GM19099 (cell line): ENCODE measurements around the gene SETMAR.

Source experiments
- POLR2A ChIP-seq: IDR thresholded peaks from 3 replicates; pipeline ENCODE4 v1.6.1; 2011; ENCODE audit warnings: low read depth; ENCODE audit not compliant: insufficient read length; ENCODE audit errors: extremely low read depth

Gene SETMAR

GRCh38 chr3:4306860-4307259, 3.7 kb downstream of the SETMAR start:
- TF ChIP-seq POLR2A, result no peak

DNA sequence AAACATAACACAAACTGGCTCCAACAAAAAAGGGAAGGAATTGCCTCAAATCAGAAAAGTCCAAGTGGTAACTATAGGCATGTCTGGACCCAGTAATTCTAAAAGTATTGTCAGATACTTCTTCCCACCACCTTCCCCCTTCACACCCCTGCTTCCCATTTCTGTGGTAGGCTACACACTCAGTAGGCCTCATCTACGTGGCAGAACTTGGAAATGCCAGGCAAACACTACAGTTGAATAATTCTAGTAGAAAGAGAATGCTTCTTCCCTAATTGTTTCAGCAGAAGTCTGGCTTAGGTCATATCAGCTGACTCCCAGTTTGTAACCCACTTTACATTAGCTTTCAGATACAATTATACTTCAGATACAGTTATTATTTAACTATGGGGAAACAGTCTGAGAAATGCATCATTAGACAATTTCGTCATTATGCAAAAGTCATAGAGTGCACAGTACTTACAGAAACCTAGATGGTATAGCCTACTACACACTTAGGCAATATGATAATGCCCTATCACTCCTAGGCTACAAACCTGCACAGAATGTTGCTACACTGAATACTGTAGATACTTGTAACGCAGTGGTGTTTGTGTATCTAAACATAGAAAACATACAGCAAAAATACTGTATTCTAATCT, 6.4 kb downstream of the SETMAR start:
- no peak for TF ChIP-seq POLR2A

GRCh38 chr3:4310971-4311370, 7.8 kb downstream of the SETMAR start:
- no peak for TF ChIP-seq POLR2A

- TF ChIP-seq POLR2A, result no peak
Observed at GRCh38 chr3:4311496-4311895, 8.3 kb downstream of the SETMAR start.

- no peak for TF ChIP-seq POLR2A
Observed at GRCh38 chr3:4313606-4314293, 10.6 kb downstream of the SETMAR start.

DNA sequence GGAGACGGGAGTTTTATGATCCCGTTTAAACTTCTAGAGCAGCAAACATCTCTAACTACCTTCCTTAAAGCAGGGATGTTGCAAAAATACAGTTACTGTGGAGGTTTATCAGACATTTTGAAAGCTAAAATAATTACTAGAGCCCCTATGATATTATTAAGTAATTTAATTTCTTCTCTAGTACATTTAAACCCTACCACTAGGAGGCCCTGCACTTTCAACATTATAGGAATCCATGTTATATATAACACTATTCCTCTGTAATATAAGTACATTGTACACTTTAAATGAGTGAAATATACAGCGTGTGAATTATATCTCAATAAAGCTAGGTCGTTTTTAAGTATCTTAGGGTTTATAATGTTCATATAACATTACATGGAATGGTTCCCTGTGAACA, 11.5 kb downstream of the SETMAR start:
- no peak for TF ChIP-seq POLR2A

DNA sequence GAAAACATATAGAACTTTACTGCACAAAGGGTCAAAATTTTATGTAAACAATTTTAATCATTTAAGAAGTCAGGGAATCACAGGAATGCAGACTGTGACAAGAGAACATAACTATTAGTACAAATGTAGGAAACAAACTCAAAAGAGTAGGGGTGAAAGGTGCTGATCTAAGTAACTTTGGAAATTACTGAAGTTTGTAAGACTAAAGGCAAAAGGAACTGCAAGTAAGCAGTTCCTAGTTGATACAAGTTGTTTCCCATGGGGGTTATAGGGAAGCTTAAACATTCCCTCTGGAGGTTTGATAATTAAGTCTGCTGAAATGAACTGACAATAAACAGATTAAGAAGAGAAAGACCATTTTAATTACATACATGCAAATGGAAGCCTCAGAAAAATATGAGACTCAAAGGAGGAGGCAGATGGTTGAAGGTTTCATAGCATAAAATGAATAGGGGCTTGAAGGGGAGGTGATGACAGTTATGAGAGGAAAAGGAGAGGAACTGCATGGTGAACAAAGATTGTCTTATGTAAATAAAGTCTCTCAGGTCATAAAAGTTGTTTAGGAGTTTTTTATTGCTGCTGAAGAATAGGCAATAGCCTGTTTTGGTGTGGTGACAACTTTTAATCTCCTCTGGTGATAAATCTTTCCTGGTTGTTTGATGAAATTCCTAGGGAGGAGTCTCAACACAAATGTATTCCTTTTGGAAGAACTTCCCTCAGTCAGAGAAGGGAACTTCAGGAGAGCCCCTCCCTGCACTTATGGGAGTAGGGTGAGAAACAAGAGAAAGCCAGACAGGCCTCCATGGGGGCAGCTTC, 17.1 kb downstream of the SETMAR start:
- no peak for TF ChIP-seq POLR2A

DNA sequence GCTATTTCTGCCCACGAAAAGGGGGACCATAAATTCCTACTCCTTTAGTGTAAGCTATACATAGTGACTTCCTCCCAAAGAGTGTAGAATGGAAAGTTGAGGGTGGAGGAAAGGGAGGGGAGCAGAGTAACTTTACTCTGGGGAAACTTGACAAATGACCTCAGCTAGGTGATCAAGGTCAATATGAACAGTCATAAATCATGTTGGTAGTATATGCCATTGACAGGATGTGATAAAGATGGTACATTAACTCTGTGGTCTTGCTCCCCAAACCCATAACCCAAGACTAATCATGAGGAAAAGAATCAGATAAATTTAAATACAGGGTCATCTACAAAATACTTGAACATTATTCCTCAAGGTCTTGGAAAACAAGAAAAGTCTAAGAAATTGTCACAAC, 18.6 kb downstream of the SETMAR start:
- no peak for TF ChIP-seq POLR2A

DNA sequence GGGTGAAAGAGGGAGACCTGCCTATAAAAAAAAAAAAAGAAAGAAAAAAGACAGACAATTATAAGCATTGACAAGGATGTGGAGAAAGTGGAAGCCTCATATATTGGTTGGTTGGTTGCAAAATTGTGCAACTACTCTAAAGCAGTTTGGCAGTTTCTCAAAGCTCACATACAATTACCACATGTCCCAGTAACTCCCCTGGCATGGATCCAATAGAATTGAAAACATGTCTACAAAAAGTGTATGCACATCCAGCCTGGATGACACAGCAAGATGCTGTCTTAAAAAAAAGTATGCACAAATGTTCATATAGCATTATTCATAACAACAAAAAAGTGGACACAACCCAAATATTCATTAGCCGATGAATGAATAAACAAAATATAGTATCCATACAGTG, 19.5 kb downstream of the SETMAR start:
- no peak for TF ChIP-seq POLR2A

DNA sequence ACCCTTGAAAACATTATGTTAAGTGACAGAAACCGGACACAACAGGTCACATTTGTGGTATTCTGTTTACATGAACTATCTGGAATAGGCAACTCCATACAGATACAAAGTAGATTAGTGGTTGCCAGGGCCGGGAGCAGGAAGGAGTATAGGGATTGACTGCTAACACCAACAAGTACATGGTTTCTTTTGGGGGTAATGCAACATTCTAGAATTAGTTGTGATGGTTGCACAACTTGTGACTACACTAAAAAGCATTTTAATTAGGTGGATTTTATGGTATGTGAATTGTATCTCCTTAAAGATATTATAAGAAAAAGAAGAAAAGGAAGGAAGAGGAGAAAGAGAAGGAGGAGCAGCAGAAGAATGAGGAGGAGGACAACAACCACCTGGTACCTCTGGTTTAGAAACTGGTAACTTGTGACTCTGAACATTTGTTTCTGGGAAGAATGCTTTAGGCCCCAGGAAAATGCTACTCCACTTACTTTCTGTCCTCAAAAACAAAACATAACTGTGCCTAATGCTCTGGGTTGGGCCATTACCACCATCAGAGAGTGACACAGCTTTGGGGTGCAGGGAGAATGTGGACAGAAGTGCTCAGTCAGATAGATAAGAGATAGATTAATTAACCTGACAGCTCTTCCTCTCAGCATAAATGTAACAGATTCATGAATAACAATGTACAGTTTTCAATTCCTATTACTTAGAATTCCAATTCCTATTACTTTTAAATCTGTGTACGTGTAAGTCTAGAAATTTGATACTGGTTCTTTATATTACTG, 20.3 kb downstream of the SETMAR start:
- no peak for TF ChIP-seq POLR2A

- no peak for TF ChIP-seq POLR2A
Observed at GRCh38 chr3:4326868-4327267, 23.7 kb downstream of the SETMAR start.

- no peak for TF ChIP-seq POLR2A
Observed at GRCh38 chr3:4332111-4332510, 28.9 kb downstream of the SETMAR start.

- TF ChIP-seq POLR2A, result no peak
Observed at GRCh38 chr3:4332574-4332973, 29.4 kb downstream of the SETMAR start.

- no peak for TF ChIP-seq POLR2A
Observed at GRCh38 chr3:4332991-4333390, 29.8 kb downstream of the SETMAR start.

DNA sequence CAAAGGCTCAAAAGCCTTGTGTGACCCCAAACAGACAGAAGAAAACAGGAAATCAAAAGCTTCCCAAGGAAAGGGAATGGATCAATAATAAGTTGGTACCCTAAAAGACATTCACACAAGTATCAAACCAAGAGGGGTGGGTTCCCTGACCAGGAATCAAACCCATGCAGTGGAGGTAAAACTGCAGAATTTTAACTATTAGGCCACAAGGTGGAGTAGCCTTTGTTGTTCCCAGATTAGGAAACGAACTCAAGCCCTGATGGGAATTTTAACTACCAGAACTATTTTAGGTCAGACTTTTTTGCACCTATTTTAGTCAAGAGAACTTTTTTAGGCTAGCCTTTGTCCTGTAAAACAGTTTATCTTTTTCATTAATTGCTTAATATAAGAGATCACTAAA, 31.4 kb downstream of the SETMAR start:
- no peak for TF ChIP-seq POLR2A
